HG03139 (cell line): ENCODE results near the gene EPYC.
A peak's percentile ranks its signal among the peaks of the same experiment; 100 is the strongest.

Experiments used
- ATAC-seq: cut with Tn5 transposase; IDR thresholded peaks from one replicate; pipeline ENCODE4 v1.9.1; 2021; ENCODE audit not compliant: unreplicated experiment

EPYC gene

DNA sequence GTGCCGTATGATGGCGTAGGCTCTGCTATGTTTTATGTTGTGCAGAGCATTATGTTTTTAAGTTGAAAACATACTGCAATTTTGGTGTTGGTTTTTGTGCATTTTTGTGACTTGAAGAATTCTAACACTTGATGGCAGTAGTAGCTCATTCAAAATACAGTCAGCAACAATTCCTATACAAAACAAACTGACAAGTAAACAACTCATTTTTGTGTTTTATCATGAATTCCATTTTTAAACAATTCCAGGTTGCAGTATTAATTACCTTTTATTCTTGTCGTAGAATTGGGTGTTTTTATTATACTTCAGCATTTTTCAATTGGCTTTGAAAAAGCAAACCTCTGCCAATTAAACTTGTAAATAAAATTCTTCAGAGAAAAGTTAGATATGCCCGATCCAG lies 45.7 kb downstream of the EPYC start:
- no peak for ATAC-seq

DNA sequence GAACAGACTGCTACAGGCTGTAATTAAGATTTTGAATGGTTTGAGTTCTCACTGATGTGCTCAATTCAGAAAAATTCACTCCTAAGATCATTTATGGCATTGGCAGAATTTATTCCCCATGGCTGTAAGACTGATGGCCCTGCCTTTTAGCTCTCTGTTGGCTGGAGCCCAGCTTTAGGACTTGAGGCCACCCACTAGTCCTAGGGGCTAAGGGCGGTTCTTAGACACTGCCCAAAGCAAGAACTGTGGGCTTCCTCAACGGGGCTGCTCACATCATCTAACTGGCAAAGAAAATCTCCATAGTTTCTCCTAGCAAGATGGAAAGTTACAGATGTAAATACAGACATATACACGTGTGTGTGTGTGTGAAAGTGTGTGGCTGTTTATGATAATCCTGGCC lies 46.4 kb downstream of the EPYC start:
- ATAC-seq, result no peak

DNA sequence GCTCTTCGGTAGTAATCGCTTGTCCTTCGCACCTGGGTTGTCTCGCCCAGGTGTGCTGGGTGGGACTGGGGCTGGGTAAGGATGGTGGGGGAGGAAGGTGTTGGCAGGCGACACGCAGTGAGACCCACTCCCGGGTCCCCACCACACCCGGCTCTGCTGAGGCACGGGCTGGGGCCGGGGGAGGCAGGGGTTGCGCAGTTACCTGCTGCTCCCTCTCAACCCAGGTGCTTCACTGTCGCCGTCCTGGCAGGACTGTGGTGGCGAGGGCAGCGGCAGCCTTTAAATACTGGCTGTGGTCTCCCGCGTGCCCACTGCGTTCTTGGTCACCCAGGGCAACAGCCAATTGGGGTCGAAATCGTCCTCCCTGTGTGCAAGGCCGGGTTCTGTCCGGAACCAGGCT lies 49.9 kb downstream of the EPYC start, which contains the start of gene CCER1:
TSS of gene CCER1 (minus strand) at position 256 of the 400 bp plus-strand sequence. CDS start 434 bp downstream, outside the sequence.
- ATAC-seq, result no peak

DNA sequence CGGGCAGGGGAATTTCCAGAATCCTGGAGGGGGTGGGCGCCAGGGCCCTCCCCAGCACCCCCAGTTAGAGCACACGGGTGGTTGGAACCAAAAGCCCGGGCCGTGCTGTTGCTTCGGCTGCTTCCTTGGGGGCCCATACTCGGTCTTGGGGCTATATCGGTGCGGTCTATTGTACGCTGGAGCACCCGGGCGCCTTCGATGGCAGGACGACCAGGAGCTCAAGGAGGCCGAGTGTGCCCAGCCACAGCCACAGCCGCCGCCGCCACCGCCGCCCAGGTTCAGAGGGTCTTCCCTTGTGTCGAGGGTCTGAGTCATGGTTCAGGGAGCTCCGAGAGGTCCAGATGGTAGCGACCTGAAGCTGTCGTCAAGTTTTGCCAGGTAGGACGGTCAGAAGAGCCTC lies 50.3 kb downstream of the EPYC start:
- no peak for ATAC-seq

DNA sequence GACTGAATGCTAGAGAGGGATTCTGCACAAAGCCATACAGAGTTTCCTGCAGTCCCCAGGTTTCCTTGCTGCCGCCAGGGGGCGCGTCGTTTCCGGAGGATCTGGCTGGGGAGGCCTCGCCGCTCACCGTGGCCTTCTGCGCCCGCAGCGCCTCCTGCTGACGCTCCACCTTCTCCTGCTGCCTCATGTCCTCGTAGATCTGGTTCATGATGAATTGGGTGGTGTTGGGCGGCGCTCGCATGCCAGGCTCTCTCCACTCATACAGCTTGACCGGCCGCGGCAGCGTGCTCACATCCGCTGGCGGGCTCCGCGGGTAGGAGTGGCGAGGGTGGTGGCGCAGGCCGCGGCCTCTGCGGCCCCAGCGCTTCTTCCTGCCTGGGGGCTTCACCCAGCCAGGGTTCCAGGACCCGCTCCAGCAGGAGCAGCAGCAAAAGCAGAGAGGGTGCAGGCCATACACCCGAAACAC lies 50.8 kb downstream of the EPYC start:
- ATAC-seq, result no peak

DNA sequence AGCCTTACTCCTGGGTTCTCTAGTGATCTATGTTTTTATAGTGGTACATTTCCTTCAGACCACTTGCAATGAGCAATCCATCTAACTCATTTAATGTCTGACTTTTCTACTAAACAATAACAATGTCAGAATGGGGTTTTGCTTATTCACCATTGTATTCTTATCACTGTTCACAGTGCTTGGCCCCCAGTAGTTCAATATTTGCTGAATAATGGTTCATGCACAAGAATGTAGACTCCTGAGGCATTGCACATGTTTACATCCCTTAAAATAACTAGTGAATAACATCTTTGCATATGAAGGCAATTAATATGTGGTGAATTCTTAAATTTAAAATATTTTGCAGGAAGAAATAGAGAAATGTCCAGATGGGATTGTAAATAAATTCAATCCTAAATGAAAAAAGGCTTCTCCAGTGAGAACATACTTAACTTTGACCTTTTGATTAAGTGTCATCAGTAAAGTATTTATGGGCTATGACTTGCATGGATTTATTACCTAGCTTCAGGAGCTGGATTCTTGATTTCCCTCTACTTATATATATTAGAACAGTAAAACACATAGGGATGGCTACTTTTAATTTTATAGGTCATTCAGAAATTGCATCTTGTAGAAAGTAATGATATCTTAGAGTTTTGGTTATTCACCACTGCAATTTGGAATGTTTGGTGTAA lies 53.2 kb downstream of the EPYC start:
- no peak for ATAC-seq

DNA sequence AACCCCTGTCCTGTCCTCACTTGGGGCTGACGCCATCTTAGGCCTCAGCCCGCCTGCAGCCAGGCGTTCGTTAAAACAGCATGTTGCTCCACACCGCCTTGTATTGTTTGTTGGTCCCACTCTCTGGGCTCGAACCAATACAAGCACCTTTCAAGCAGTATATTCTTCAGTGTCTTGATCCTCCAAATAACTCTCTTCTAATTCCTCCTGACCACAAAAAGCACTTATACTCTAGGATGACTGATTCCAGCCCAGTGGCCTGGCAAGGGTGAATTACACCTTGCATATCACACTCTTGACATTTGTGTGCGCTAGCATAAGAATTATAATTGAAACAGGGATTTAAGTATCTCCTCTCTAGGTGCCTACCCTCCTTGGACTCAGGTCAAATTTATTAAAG lies 56.9 kb downstream of the EPYC start:
- no peak for ATAC-seq

DNA sequence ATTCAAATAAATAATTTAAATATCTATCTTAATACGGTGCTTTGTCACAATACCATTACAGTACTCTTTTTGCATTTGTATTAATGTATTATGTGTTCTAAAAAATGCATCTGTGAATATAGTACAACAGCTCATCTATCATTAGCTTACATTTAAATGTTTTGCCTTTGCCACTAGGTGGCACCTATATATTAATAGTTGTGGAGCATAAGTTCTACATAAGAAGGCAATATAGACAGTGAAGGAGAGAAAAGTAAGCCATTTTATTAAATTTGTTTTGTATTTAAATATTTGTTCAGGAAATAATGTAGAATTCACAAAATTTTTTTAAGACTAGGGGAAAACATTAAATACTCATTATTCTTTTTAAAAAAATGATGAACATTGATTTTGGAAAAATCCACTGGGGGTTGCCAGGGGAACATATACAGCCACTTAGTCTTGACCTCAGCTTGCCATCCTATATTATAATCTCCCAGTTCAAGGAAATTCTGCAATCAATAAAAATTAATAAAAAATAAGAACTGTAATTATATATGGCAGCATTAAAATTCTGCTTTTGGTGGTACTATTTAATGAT lies 59.6 kb downstream of the EPYC start:
- peak; percentile 68 for ATAC-seq

DNA sequence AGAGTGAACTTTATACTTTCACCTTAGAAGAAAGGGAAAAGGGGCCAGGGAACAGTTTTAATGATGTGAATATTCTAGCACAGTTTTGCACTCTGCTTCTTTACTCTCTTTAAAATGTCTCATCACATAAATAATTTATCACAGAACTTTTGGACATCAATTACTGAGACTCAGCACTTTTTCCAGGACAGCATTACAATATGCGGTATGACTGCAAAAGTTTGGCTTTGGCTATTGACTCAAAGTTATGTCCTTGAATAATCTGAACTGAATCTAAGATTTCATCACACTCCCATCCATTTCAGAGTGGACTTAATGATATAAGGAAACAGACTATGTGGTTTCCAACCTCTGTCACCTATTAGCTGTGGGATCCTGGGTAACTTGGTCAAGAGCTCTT lies 61.5 kb downstream of the EPYC start:
- ATAC-seq, result no peak

DNA sequence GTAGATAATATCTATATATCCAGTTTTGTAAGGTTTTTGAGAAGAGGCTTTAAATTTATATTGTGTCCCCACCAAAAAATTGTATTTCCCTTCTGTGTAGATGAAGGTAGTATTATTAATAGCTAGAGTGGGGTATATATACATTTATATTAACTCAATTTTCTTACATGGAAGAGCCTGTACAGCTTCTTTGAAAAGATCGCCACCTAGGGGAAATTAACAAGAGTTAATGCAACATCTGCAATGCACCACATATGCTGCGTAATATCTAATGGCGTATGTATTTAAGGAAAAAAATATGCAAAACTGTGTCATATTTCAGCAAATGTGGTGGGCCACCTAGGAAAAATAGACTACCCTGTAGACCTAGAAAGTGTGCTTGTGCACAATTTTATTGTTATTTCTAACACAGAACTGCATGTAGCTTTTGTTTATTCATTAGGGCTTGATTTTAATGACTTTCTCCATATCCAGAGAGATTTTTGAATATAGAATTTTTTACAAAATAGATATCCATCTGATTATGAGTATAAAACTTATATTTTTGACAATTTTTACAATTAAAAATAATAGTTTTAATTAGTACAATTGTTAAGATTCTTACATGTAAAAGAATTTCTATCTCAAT lies 63.8 kb downstream of the EPYC start:
- ATAC-seq, result no peak

DNA sequence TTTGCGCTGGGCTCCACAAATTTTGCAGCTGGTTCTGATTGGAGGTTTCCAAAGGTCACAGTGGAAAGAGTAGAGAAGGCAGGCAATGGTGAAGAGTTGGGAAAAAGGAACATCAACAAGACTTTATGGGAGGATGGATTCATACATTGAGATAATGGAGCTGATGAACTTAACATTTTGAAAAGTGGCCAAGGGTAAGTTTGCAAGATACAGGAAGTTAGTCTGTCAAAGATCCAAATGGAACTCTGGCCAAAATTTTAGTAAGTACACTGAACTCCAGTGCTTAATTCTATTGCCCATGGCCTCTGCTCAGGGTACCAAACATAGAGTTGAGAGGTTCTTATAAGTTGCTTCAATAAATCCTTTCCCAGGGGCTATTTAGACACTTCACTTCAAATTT lies 65.4 kb downstream of the EPYC start:
- ATAC-seq, result no peak

DNA sequence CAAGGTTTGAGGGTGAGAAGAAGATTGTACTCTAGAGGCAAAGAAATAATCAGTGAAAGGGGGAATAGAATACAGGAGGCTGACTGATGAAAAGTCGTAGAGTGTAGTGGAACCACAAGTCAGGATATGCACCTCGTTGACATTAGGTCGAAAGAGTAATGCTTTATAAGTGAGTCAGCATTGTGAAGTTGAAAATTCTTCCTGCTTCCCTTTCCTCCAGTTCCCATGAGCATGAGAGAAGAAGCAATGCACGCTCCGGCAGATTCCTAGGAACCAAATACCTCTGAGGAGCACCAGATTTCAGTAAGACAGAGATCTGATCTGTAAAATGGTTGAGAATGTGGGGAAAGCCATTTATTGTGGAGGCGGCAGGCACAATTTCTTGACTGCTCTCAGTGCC lies 66.3 kb downstream of the EPYC start:
- no peak for ATAC-seq

DNA sequence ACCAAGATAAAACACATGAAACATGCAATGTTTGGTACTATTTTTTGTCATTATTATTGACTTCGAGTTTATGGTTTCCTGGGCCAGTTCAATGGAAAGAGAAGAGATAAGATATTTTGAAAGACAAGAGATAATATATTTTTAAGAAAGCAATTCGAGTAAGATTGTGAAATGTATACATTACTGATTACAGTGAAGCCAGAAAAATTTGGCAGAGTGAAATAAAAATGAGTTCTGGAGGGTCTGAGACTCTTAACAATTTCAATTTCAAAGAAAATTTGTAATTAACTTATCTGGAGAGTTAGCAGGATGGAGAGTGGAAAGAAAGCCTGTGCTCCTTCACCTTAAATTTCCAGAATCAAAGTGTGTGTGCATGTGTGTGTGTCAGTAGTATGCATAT lies 67.1 kb downstream of the EPYC start:
- ATAC-seq, result no peak

DNA sequence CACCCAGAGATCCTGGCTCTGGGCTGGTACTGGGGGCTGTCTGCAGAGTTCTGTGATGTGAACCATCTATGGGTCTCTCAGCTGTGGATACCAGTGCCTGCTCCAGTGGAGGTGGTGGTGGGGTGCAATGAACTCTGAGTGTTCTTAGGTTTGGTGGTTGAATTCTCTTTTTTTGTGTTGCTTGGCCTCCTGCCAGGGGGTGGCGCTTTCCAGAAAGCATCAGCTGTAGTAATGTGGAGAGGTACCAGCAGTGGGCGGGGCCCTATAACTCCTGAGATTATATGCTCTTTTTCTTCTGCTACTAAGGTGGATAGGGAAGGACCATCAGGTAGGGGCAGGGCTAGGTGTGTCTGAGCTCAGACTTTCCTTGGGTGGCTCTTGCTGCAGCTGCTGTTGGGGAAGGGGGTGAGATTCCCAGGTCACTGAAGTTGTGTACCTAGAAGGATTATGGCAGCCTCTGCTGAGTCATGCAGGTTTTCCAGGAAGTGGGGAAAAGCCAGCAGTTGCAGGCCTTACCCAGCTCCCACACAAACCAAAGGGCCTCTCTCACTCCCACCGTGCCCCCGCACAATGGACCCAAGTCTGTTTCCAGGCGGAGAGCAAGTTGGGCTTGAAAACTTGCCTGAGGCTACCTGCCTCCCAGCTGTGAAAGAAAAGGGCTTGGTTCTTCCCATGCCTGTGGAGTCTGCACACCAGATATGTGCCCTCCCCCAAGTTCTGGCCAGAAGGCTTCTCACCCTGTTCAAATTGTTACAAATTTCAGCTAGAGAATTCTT lies 68.4 kb downstream of the EPYC start:
- ATAC-seq, result no peak

DNA sequence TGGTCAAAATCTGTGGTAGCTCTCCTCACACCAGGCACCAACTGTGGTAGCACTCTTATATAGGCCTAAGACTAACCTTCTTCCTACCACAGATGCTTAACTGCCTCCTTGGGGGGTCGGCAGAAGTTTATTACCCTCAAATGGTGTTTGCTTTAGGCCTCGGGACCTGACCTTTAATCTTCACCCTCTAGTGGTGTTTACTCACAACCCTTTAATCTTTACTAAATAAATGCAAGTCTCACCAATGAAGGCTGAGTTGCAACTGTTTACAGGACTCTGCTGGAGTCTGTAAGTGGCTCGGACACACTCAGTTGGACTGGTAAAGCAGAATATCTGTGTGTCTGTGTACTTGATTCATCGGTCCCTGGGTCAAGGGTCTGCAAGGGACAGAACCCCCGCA lies 79.2 kb downstream of the EPYC start:
- ATAC-seq, result no peak

DNA sequence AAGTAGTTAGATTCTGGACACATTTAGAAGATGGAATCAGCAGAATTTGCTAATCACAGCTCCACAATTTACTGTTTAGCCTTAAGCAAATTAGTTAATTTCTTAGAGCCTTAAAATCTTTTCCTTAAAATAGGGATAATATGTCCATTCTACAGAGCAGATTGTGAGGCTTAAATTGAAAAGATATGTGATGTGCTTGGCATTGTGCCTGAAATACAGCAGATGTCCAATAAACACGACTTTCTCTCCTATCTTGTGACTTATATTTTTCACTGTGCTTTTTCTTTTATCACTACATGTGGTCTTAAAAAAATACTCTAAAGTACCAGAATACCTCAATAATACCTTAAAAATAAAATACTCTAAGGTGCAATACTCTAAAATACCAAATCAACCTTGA lies 80.4 kb downstream of the EPYC start:
- ATAC-seq, result no peak

DNA sequence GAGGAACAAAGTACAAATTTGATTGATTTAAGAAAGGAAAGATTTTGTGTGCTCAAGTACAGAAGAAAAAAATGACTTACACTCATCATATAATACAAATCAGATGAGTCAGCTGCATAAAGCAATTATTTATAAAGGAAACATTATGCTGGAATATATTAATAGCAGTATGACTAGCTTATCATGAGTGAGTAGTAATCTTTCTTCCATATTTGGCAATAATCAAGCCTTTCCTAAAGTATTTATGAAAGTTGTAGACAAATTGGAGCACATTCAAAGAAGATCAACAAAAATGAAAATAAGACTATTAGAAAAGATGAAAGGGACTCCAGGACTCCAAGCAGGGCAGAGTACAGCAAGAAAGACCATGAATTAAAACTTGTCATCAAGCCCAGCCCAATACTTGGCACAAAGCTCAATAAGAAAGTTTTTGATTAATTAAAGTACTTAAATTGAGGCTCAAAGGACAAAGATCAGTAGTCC lies 82.6 kb downstream of the EPYC start:
- ATAC-seq, result no peak

DNA sequence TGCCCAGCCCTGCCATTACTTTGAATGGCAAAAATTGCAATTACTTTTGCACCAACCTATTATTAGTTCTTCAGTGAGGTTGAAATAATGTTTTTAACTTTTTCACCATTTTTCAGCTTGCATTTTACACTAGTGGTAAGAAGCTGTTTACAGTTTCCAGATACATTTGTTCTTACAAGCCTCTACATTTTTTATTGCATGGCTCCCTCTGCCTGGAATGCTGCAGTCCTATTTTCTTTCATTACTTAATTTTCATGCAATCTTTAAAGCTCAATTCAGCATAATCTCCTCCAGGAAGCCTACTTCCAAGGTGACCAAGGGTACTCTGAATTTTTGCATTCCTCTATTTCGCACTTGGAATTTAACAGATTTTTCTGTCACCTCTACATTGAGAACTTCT lies 83.2 kb downstream of the EPYC start:
- ATAC-seq, result no peak

DNA sequence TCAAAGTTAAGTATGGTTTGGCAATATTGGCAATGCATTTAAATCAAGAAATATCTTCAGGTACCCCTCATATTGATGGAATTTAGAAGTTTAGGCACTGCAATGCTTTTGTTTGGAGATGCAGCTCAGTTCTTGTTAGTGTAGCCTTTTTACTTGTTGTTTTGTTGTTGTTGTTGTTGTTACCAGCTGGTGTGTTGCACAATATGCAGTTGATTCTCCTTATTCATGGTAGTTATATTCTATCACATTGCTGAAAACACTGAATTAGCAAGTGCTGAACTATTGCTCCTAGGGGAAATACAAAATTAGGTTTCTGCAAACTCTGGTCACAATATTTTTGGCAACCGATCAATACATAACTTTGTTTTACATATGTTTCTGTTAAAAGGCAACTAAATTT lies 84.5 kb downstream of the EPYC start:
- ATAC-seq, result no peak

DNA sequence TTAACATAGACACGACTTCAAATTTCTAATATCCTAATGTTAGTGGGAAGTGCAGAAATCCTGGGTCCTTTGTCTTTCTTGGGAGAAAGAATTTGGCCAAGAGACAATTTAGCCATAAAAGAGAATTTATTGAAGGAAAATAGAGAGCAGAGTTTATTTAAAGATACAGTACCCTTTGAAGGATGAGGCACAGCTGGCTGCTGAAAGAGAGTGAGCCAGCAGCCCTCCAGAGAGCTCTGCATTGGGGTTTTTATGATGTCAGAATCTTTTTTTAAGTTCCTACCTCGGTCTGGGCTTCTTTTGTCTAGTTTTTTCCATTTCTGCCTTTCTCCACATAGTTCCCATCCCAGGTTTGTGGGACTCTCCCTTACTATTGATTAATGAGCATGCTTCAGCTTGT lies 87.3 kb downstream of the EPYC start:
- no peak for ATAC-seq

DNA sequence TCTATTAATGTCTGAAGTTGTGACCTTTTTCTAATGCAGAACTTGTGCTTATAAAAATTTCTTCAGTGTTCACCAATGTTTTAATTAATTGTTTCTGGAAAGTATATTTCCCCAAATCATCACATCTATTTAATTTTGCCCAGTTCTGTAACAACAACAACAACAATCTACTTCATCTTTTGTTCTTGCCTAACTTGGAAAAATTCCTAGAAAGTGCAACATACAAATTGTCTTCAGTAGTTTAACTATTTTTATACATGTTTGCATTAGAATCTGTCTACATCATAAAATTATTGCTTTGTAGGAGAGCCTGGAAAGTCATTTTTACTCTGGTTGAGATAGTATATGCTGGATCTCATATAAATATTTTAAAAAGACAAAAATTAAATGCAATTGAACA lies 88.3 kb downstream of the EPYC start:
- no peak for ATAC-seq

DNA sequence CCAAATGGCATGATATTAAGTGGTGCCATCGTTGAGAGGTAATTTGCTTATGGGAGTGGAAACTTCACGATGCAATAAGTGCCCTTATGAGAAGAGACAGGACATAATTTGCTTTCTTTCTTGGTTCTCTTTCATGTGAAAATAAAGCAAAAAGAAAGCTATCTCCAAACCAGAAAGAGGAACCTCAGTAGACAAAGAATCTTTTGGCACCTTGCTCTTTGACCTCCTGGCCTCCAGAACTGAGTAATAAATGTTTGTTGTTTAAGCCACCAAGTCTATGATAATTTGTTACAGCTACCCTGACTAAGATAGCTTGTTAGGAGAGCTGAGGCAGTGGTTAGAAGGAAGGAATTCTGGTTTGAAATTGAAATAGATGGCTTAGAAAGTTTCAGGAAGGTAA lies 89.4 kb downstream of the EPYC start:
- ATAC-seq, result no peak
